ENCODE measurements around the gene SLC37A1.

Gene SLC37A1

GRCh38 chr21:42545317-42545716 lies 31.7 kb downstream of the SLC37A1 start:
- no peak for DNase-seq (ENCODE audit: low read depth)

GRCh38 chr21:42545745-42546144 lies 32.1 kb downstream of the SLC37A1 start:
- no peak for DNase-seq (ENCODE audit: low read depth)

GRCh38 chr21:42546433-42546832 lies 32.8 kb downstream of the SLC37A1 start:
- no peak for DNase-seq (ENCODE audit: low read depth)

GRCh38 chr21:42547001-42547905 lies 33.6 kb downstream of the SLC37A1 start:
- no peak for DNase-seq (ENCODE audit: low read depth)

GRCh38 chr21:42547906-42548365 lies 34.3 kb downstream of the SLC37A1 start:
- no peak for DNase-seq (ENCODE audit: low read depth)

GRCh38 chr21:42548687-42549406 lies 35.2 kb downstream of the SLC37A1 start:
- DNase-seq (ENCODE audit: low read depth), result no peak

GRCh38 chr21:42550817-42551216 lies 37.2 kb downstream of the SLC37A1 start:
- DNase-seq (ENCODE audit: low read depth), result no peak

GRCh38 chr21:42552407-42553336 lies 39.0 kb downstream of the SLC37A1 start:
- no peak for DNase-seq (ENCODE audit: low read depth)

GRCh38 chr21:42553435-42553834 lies 39.8 kb downstream of the SLC37A1 start:
- DNase-seq (ENCODE audit: low read depth), result no peak

GRCh38 chr21:42554251-42554961 lies 40.8 kb downstream of the SLC37A1 start:
- DNase-seq (ENCODE audit: low read depth), result no peak

GRCh38 chr21:42555756-42556438 lies 42.2 kb downstream of the SLC37A1 start:
- no peak for DNase-seq (ENCODE audit: low read depth)

GRCh38 chr21:42556476-42556875 lies 42.8 kb downstream of the SLC37A1 start:
- DNase-seq (ENCODE audit: low read depth), result no peak

- no peak for DNase-seq (ENCODE audit: low read depth)
Observed at GRCh38 chr21:42556960-42557359, 43.3 kb downstream of the SLC37A1 start.

GRCh38 chr21:42557420-42557819 lies 43.8 kb downstream of the SLC37A1 start:
- no peak for DNase-seq (ENCODE audit: low read depth)

- no peak for DNase-seq (ENCODE audit: low read depth)
Observed at GRCh38 chr21:42558368-42558767, 44.7 kb downstream of the SLC37A1 start.

- no peak for DNase-seq (ENCODE audit: low read depth)
Observed at GRCh38 chr21:42558846-42559245, 45.2 kb downstream of the SLC37A1 start.

- no peak for DNase-seq (ENCODE audit: low read depth)
Observed at GRCh38 chr21:42559326-42559725, 45.7 kb downstream of the SLC37A1 start.

- no peak for DNase-seq (ENCODE audit: low read depth)
Observed at GRCh38 chr21:42560517-42561179, 47.0 kb downstream of the SLC37A1 start.

- DNase-seq (ENCODE audit: low read depth), result no peak
Observed at GRCh38 chr21:42561762-42562650, 48.4 kb downstream of the SLC37A1 start.
